ENCODE measurements around the gene HTT. TPM values are rescaled to one million over a fixed set of nuclear protein-coding genes. Genes with fewer than 3 reads are reported as not detected.

Gene HTT
- total RNA-seq, 4 donors from 2014 or later = 28.9 to 141 (median 42.0) TPM

GRCh38 chr4:3116955-3117354 lies 42.5 kb downstream of the HTT start:
- intact Hi-C loops (cut with DNase I; ENCODE audit: low total_unique reads) = no loop called here
- TF ChIP-seq CTCF (IDR thresholded peaks at IDR 0.05) (no peak), POLR2A (IDR thresholded peaks at IDR 0.05) (no peak)
- WGBS, 2 donors = 81% methylated on average over 2 of the region's 2 CpGs

GRCh38 chr4:3118312-3118711 lies 43.8 kb downstream of the HTT start:
- 84% methylated on average over 8 of the region's 8 CpGs for WGBS, 2 donors
- intact Hi-C loops (cut with DNase I; ENCODE audit: low total_unique reads) = no loop called here
- DNase-seq (ENCODE audit: low spot score in 2 of 2) = no peak
- TF ChIP-seq CTCF (IDR thresholded peaks at IDR 0.05) (no peak), POLR2A (IDR thresholded peaks at IDR 0.05) (no peak)
- H3K4me3 ChIP-seq (ENCODE audit: low read depth, poor library complexity, severe bottlenecking) = no peak overlapping the region

More at GRCh38 chr4:3116955-3117354, 42.5 kb downstream of the HTT start:
- H3K4me3 ChIP-seq (ENCODE audit: low read depth, poor library complexity, severe bottlenecking) = no peak overlapping the region
- no peak for DNase-seq (ENCODE audit: low spot score in 2 of 2)

GRCh38 chr4:3119464-3119863 lies 45.0 kb downstream of the HTT start:
- intact Hi-C loops (cut with DNase I; ENCODE audit: low total_unique reads) = no loop called here
- WGBS, 2 donors = 54 to 70% methylated on average over 2 of the region's 2 CpGs
- no peak for TF ChIP-seq CTCF (IDR thresholded peaks at IDR 0.05)
- TF ChIP-seq POLR2A (IDR thresholded peaks at IDR 0.05) = no peak
- DNase-seq (ENCODE audit: low spot score in 2 of 2) = no peak
- H3K4me3 ChIP-seq (ENCODE audit: low read depth, poor library complexity, severe bottlenecking) = no peak overlapping the region

GRCh38 chr4:3121110-3121509 lies 46.6 kb downstream of the HTT start:
- no peak overlapping the region for H3K4me3 ChIP-seq (ENCODE audit: low read depth, poor library complexity, severe bottlenecking)
- intact Hi-C loops (cut with DNase I; ENCODE audit: low total_unique reads) = no loop called here
- WGBS, 2 donors = 95 to 98% methylated on average over 9 of the region's 9 CpGs
- no peak for DNase-seq (ENCODE audit: low spot score in 2 of 2)
- TF ChIP-seq CTCF (IDR thresholded peaks at IDR 0.05) (no peak), POLR2A (IDR thresholded peaks at IDR 0.05) (no peak)

GRCh38 chr4:3121596-3121995 lies 47.1 kb downstream of the HTT start:
- intact Hi-C loops (cut with DNase I; ENCODE audit: low total_unique reads) = no loop called here
- H3K4me3 ChIP-seq (ENCODE audit: low read depth, poor library complexity, severe bottlenecking) = no peak overlapping the region
- DNase-seq (ENCODE audit: low spot score in 2 of 2) = no peak
- TF ChIP-seq POLR2A (IDR thresholded peaks at IDR 0.05) (no peak), CTCF (IDR thresholded peaks at IDR 0.05) (no peak)
- WGBS, 2 donors = 94 to 95% methylated on average over 2 of the region's 2 CpGs

GRCh38 chr4:3122081-3122563 lies 47.6 kb downstream of the HTT start:
- no peak overlapping the region for H3K4me3 ChIP-seq (ENCODE audit: low read depth, poor library complexity, severe bottlenecking)
- intact Hi-C loops (cut with DNase I; ENCODE audit: low total_unique reads) = no loop called here
- no peak for TF ChIP-seq CTCF (IDR thresholded peaks at IDR 0.05)
- TF ChIP-seq POLR2A (IDR thresholded peaks at IDR 0.05) = no peak
- 61 to 63% methylated on average over 9 of the region's 9 CpGs for WGBS, 2 donors
- DNase-seq (ENCODE audit: low spot score in 2 of 2) = no peak

Measured in lower leg skin (tissue), 4 donors.